Astrocyte (in vitro differentiated cells and primary cell): ENCODE data around the gene PRKAG2. TPM values are rescaled to one million over a fixed set of nuclear protein-coding genes. Genes with fewer than 3 reads are reported as not detected.

ENCODE experiments used
- DNase-seq: peaks from one replicate; pipeline ENCODE4 v3.0.0-alpha.2; 2010; ENCODE audit warnings: low read depth
- FAIRE-seq: peaks from 2 replicates; lab custom pipeline; 2011; peaks lifted over from hg19 to GRCh38; lab: Jason Lieb, UNC
- H2AFZ ChIP-seq: 2 replicates; pipeline ENCODE4 v1.6.0; 2012; ENCODE audit warnings: low read depth, low read length, inconsistent platforms
- H3K27ac ChIP-seq: 2 replicates; pipeline ENCODE4 v1.5.1; 2011; ENCODE audit warnings: low read depth, low read length, inconsistent platforms
- H3K27me3 ChIP-seq: 2 replicates; pipeline ENCODE4 v1.6.0; 2011; ENCODE audit warnings: low read length, inconsistent platforms; ENCODE audit not compliant: insufficient read depth
- H3K36me3 ChIP-seq: 2 replicates; pipeline ENCODE4 v1.5.1; 2011; ENCODE audit warnings: low read length, inconsistent platforms; ENCODE audit not compliant: insufficient read depth
- H3K4me1 ChIP-seq: 2 replicates; pipeline ENCODE4 v1.5.1; 2011; ENCODE audit warnings: low read length, inconsistent platforms; ENCODE audit not compliant: insufficient read depth
- H3K4me2 ChIP-seq: 2 replicates; pipeline ENCODE4 v1.6.0; 2012; ENCODE audit warnings: low read length, inconsistent platforms
- H3K4me3 ChIP-seq: 2 replicates; pipeline ENCODE4 v1.5.1; 2011; ENCODE audit warnings: low read depth, mild to moderate bottlenecking, low read length, inconsistent platforms; ENCODE audit not compliant: insufficient read depth
- H3K79me2 ChIP-seq: 2 replicates; pipeline ENCODE4 v1.6.0; 2012; ENCODE audit warnings: mild to moderate bottlenecking, low read length, inconsistent platforms; ENCODE audit not compliant: insufficient read depth
- H3K9ac ChIP-seq: 2 replicates; pipeline ENCODE4 v1.6.0; 2012; ENCODE audit warnings: mild to moderate bottlenecking, low read length, inconsistent platforms
- H3K9me3 ChIP-seq: 2 replicates; pipeline ENCODE4 v1.5.1; 2012; ENCODE audit warnings: low read depth, mild to moderate bottlenecking, low read length, inconsistent platforms; ENCODE audit not compliant: insufficient read depth
- H4K20me1 ChIP-seq: 2 replicates; pipeline ENCODE4 v1.6.0; 2012; ENCODE audit warnings: low read length, inconsistent platforms; ENCODE audit not compliant: insufficient read depth
- H3K27ac Mint-ChIP-seq: one replicate; pipeline ENCODE4 v1.8.0; 2021; ENCODE audit warnings: mild to moderate bottlenecking, mixed read lengths; ENCODE audit not compliant: unreplicated experiment
- H3K27me3 Mint-ChIP-seq: one replicate; pipeline ENCODE4 v1.8.0; 2021; ENCODE audit warnings: low read depth, mixed read lengths; ENCODE audit not compliant: unreplicated experiment
- H3K36me3 Mint-ChIP-seq: one replicate; pipeline ENCODE4 v1.8.0; 2021; ENCODE audit warnings: low read depth, mixed read lengths; ENCODE audit not compliant: unreplicated experiment
- H3K4me1 Mint-ChIP-seq: one replicate; pipeline ENCODE4 v1.8.0; 2021; ENCODE audit warnings: low read depth, mixed read lengths; ENCODE audit not compliant: unreplicated experiment
- H3K4me3 Mint-ChIP-seq: one replicate; pipeline ENCODE4 v1.8.0; 2021; ENCODE audit warnings: mild to moderate bottlenecking, moderate library complexity, mixed read lengths; ENCODE audit not compliant: unreplicated experiment
- H3K9me3 Mint-ChIP-seq: one replicate; pipeline ENCODE4 v1.8.0; 2021; ENCODE audit warnings: mild to moderate bottlenecking, mixed read lengths; ENCODE audit not compliant: unreplicated experiment
- EZH2 ChIP-seq: IDR thresholded peaks from 2 replicates; pipeline ENCODE4 v1.6.1; 2012; ENCODE audit warnings: mild to moderate bottlenecking, low read length, inconsistent platforms; ENCODE audit not compliant: insufficient read depth
- total RNA-seq: library from RNA; stranded (reverse); gene quantifications from 2 replicates; pipeline ENCODE4 v1.2.1, GENCODE V29; 2021
- TF ChIP-seq, protein P1 (sequence below): IDR thresholded peaks from 2 replicates; pipeline ENCODE4 v1.5.1; 2011; ENCODE audit warnings: low read depth, mild to moderate bottlenecking, inconsistent platforms, low read length, moderate library complexity; ENCODE audit not compliant: insufficient read depth

PRKAG2 gene
- total RNA-seq, 1 donor from 2014 or later = 40.7 TPM

GRCh38 chr7:151902311-151902710 is 25.4 kb upstream of the PRKAG2 start:
- no peak overlapping the region for H3K4me3 Mint-ChIP-seq
- no peak for FAIRE-seq
- H4K20me1 ChIP-seq = no peaks in the 10 kb centered on the region
- H3K4me1 ChIP-seq = no peaks in the 10 kb centered on the region
- no peak overlapping the region for H2AFZ ChIP-seq
- peaks cover 56% of the 10 kb centered on the region for H3K27me3 Mint-ChIP-seq
- no peak overlapping the region for H3K27ac ChIP-seq
- no peaks in the 10 kb centered on the region for H3K9me3 ChIP-seq
- no peaks in the 10 kb centered on the region for H3K79me2 ChIP-seq
- no peak overlapping the region for H3K9ac ChIP-seq
- TF ChIP-seq, protein P1, sequence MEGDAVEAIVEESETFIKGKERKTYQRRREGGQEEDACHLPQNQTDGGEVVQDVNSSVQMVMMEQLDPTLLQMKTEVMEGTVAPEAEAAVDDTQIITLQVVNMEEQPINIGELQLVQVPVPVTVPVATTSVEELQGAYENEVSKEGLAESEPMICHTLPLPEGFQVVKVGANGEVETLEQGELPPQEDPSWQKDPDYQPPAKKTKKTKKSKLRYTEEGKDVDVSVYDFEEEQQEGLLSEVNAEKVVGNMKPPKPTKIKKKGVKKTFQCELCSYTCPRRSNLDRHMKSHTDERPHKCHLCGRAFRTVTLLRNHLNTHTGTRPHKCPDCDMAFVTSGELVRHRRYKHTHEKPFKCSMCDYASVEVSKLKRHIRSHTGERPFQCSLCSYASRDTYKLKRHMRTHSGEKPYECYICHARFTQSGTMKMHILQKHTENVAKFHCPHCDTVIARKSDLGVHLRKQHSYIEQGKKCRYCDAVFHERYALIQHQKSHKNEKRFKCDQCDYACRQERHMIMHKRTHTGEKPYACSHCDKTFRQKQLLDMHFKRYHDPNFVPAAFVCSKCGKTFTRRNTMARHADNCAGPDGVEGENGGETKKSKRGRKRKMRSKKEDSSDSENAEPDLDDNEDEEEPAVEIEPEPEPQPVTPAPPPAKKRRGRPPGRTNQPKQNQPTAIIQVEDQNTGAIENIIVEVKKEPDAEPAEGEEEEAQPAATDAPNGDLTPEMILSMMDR = no peak
- no peak for TF ChIP-seq EZH2
- no peak overlapping the region for H3K4me2 ChIP-seq
- no peak for DNase-seq
- H3K36me3 ChIP-seq = no peaks in the 10 kb centered on the region
- no peak overlapping the region for H3K27ac Mint-ChIP-seq
- H3K27me3 ChIP-seq = peaks cover 17% of the 10 kb centered on the region
- peaks cover 12% of the 10 kb centered on the region for H3K9me3 Mint-ChIP-seq
- H3K36me3 Mint-ChIP-seq = no peaks in the 10 kb centered on the region
- H3K4me1 Mint-ChIP-seq = peaks cover 22% of the 10 kb centered on the region
- no peak overlapping the region for H3K4me3 ChIP-seq

DNA sequence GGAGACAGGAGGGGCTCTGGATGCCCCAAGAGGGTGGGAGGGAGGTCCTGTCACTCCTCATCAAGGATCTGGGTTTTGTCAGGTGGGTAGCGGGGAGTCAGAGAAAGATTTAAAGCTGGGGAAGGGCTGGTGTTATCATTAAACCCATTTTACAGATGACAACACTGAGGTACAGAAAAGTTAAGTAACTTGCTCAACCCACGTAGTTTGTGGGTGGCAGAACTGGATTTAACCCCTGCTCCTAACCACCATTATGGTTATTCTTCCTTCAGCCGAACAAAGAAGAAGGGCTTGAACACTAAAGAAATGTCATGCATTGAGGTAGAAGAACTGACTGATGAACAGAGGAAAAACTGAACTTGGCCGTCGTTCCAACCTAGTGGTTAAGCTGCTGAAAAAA is 24.9 kb upstream of the PRKAG2 start:
- H3K36me3 ChIP-seq = no peaks in the 10 kb centered on the region
- no peak for FAIRE-seq
- peaks cover 56% of the 10 kb centered on the region for H3K27me3 Mint-ChIP-seq
- DNase-seq = no peak
- no peak overlapping the region for H3K4me3 ChIP-seq
- H3K27me3 ChIP-seq = peaks cover 18% of the 10 kb centered on the region
- H3K27ac ChIP-seq = no peak overlapping the region
- no peaks in the 10 kb centered on the region for H3K79me2 ChIP-seq
- H3K27ac Mint-ChIP-seq = no peak overlapping the region
- no peaks in the 10 kb centered on the region for H3K4me1 ChIP-seq
- H2AFZ ChIP-seq = no peak overlapping the region
- H3K9me3 ChIP-seq = no peaks in the 10 kb centered on the region
- no peak overlapping the region for H3K4me3 Mint-ChIP-seq
- no peaks in the 10 kb centered on the region for H4K20me1 ChIP-seq
- TF ChIP-seq EZH2 = no peak
- TF ChIP-seq, protein P1 = no peak
- no peak overlapping the region for H3K4me2 ChIP-seq
- peaks cover 25% of the 10 kb centered on the region for H3K4me1 Mint-ChIP-seq
- H3K9me3 Mint-ChIP-seq = peaks cover 12% of the 10 kb centered on the region
- no peaks in the 10 kb centered on the region for H3K36me3 Mint-ChIP-seq
- no peak overlapping the region for H3K9ac ChIP-seq

- Histone ChIP-seq H3K4me3 (no peak overlapping the region), H2AFZ (no peak overlapping the region), H3K27ac (no peak overlapping the region), H3K9me3 (no peaks in the 10 kb centered on the region), H3K79me2 (no peaks in the 10 kb centered on the region), H3K4me2 (no peak overlapping the region), H3K4me1 (no peaks in the 10 kb centered on the region), H3K36me3 (no peaks in the 10 kb centered on the region), H3K9ac (no peak overlapping the region), H4K20me1 (no peaks in the 10 kb centered on the region), H3K27me3 (peaks cover 19% of the 10 kb centered on the region)
- no peak for TF ChIP-seq EZH2
- TF ChIP-seq, protein P1 = no peak
- H3K4me3 Mint-ChIP-seq = no peak overlapping the region
- DNase-seq = peak; percentile 55
- H3K27me3 Mint-ChIP-seq = peaks cover 54% of the 10 kb centered on the region
- peaks cover 29% of the 10 kb centered on the region for H3K4me1 Mint-ChIP-seq
- peak overlapping the region; percentile 79 for H3K27ac Mint-ChIP-seq
- no peaks in the 10 kb centered on the region for H3K36me3 Mint-ChIP-seq
- FAIRE-seq = no peak
- H3K9me3 Mint-ChIP-seq = peaks cover 7% of the 10 kb centered on the region
Observed at GRCh38 chr7:151900986-151901621, 24.2 kb upstream of the PRKAG2 start.
